Esophagus (tissue), 2 donors: ENCODE results near the gene FMN2. TPM values are rescaled to one million over a fixed set of nuclear protein-coding genes. Genes with fewer than 3 reads are reported as not detected.

ENCODE experiments used
- H3K27ac ChIP-seq, 2 donors: one replicate each; pipeline ENCODE4 v1.5.1; 2013; ENCODE audit warnings: low read depth in 2 of 2, mild to moderate bottlenecking in 2 of 2, inconsistent platforms in 1 of 2, low read length in 1 of 2, moderate library complexity in 1 of 2
- H3K27me3 ChIP-seq, 2 donors: one replicate each; pipeline ENCODE4 v1.6.1; 2013; ENCODE audit warnings: low read length in 2 of 2, control low read depth in 1 of 2, mild to moderate bottlenecking in 1 of 2; ENCODE audit not compliant: insufficient read depth in 2 of 2, control insufficient read depth in 1 of 2
- H3K36me3 ChIP-seq, 2 donors: one replicate each; pipeline ENCODE4 v1.6.1; 2013; ENCODE audit warnings: low read length in 1 of 2; ENCODE audit not compliant: control insufficient read depth in 2 of 2, insufficient read depth in 2 of 2
- H3K4me1 ChIP-seq, 2 donors: one replicate each; pipeline ENCODE4 v1.6.1; 2013; ENCODE audit warnings: low read length in 1 of 2; ENCODE audit not compliant: control insufficient read depth in 2 of 2, insufficient read depth in 2 of 2
- H3K4me3 ChIP-seq, 2 donors: one replicate each; pipeline ENCODE4 v1.5.1; 2013; ENCODE audit warnings: low read length in 2 of 2, mild to moderate bottlenecking in 2 of 2, low read depth in 1 of 2, moderate library complexity in 1 of 2
- H3K9me3 ChIP-seq, 2 donors: one replicate each; pipeline ENCODE4 v1.6.1; 2013; ENCODE audit warnings: mild to moderate bottlenecking in 2 of 2, low read depth in 1 of 2, low read length in 1 of 2, moderate library complexity in 1 of 2; ENCODE audit not compliant: control insufficient read depth in 2 of 2, insufficient read depth in 1 of 2
- WGBS, 2 donors: extraction: QIAGEN DNeasy Blood & Tissue Kit; methylation state at CpG; one replicate each; pipeline ENCODE4 v1.1.7; 2013; 5-methylcytosine and 5-hydroxymethylcytosine counted together
- polyA plus RNA-seq, 2 donors: library from polyadenylated mRNA; stranded (reverse); fragments of 200-250 nt; gene quantifications; one replicate each; pipeline ENCODE4 v1.2.3, GENCODE V29; 2013
- donor health status: healthy with polysubstance abuse.
- donor health status: Bipolar disorder and iron deficiency.

Gene FMN2
- polyA plus RNA-seq, 2 donors = 0.11 to 0.16 TPM

DNA sequence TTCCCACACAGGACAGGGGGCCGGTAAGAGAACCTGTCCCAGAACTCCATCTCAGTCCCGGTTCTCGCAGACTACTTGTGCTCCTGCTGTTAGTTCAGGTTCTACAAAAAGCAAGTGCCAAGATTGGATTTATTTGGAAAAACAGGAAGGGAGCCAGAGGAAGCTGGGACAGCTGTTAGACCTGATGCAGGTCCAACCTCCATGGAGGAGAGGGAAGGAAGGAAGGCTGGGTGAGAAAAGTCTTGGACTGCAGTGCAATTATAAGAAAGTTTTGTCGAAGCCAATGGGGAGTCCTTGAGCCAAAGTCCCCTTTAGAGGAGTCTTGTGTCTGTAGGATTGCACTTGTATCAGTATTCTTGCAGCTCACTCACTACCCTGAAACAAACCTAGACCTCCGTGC lies 329.1 kb downstream of the FMN2 start:
- Histone ChIP-seq H3K9me3 (no peaks in the 10 kb centered on the region), H3K4me1 (no peaks in the 10 kb centered on the region), H3K27me3 (no peaks in the 10 kb centered on the region), H3K4me3 (no peak overlapping the region), H3K36me3 (no peaks in the 10 kb centered on the region), H3K27ac (no peak overlapping the region)
- 76 to 80% methylated on average over 5 of the region's 5 CpGs for WGBS, 2 donors

DNA sequence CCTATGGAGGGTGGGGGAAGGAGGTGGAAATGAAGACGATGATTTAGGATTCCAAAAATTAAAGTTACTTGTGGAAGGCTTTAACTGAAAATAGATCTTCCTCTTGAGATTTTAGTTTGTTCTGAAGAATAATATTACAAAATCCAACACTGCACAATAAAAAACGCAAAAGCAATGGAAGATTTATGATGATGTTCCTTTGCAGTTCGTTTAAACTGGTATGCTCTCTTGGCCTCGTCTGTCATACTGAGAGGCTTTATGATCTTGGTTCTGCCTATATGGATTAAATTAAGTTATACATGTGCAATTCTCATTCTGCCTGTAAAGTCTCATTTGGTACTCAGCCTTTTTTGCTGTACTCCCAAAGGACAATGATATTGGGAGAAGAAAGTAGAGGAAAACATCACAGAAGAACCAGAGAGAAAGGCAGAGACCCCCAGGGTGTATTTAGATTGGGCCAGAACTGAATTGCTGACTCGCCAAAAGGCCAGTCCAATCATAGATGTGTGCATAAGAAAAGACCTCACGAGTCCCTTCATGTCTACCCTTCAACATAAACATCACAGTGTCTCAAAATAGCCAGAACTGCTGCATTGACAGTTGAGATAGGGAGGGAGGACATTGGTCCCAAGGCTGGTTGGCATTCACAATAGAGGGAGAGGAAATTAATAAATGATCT lies 331.7 kb downstream of the FMN2 start:
- Histone ChIP-seq H3K9me3 (no peaks in the 10 kb centered on the region), H3K36me3 (no peaks in the 10 kb centered on the region), H3K27me3 (no peaks in the 10 kb centered on the region), H3K27ac (no peak overlapping the region), H3K4me3 (no peak overlapping the region), H3K4me1 (no peaks in the 10 kb centered on the region)
- WGBS, 2 donors = 60 to 63% methylated on average over 6 of the region's 6 CpGs

DNA sequence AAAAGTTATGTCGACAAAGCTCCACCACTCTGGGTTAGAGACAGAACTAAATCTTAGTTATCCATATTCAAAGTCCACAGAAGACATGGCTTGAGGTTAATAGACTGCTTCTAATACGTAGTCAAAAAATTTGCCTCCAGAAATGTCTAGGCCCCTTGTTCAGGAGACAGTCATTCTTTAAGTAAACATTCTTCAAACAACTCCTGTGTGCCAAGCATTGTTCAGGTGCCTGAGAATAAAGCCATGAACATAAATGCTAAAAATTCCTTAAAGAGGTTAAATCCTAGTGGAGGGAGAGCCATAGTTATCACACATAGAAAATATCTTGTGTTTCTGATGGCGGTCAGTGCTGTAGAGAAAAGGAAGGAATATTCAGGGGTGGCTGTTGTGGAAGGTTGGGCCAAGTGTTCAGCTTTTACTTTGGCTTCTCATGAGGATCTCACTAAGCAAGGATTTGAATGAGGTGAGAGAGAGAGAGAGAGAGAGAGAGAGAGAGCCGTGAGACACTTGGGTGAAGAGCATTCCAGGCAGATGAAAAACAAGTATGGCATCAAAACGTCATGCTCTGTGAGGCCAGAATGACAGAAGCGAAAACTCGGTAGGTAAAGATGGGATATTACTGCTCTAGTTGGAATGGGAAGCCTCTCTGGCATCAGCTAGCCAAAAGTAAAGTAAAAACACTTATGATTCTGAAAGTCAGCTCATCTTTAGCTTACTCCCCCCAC lies 333.2 kb downstream of the FMN2 start:
- Histone ChIP-seq H3K4me1 (no peaks in the 10 kb centered on the region), H3K36me3 (no peaks in the 10 kb centered on the region), H3K9me3 (no peaks in the 10 kb centered on the region), H3K4me3 (no peak overlapping the region), H3K27me3 (no peaks in the 10 kb centered on the region), H3K27ac (no peak overlapping the region)
- 67 to 68% methylated on average over 7 of the region's 7 CpGs for WGBS, 2 donors

DNA sequence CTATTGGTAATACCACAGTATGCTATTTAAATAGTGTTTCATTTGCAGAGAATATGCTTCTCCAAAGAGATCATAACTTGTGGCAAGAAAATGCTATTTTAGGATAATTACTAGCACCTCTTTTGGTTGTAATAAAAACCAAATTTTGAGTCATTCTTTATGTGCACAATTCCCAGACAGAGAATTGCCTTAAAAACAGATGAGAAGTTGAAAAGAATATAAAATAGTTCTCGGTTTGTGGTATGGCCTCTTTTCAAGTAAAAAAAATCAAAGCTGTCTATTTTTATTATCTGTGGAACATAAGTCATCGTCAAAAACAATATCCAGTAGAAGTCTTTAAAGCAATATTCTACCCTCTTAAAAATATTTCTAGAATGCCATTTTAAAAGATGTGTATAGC lies 334.4 kb downstream of the FMN2 start:
- H3K9me3 ChIP-seq = no peaks in the 10 kb centered on the region
- H3K4me1 ChIP-seq = no peaks in the 10 kb centered on the region
- H3K36me3 ChIP-seq = no peaks in the 10 kb centered on the region
- no peak overlapping the region for H3K4me3 ChIP-seq
- 74 to 81% methylated on average over 2 of the region's 2 CpGs for WGBS, 2 donors
- no peaks in the 10 kb centered on the region for H3K27me3 ChIP-seq
- no peak overlapping the region for H3K27ac ChIP-seq

DNA sequence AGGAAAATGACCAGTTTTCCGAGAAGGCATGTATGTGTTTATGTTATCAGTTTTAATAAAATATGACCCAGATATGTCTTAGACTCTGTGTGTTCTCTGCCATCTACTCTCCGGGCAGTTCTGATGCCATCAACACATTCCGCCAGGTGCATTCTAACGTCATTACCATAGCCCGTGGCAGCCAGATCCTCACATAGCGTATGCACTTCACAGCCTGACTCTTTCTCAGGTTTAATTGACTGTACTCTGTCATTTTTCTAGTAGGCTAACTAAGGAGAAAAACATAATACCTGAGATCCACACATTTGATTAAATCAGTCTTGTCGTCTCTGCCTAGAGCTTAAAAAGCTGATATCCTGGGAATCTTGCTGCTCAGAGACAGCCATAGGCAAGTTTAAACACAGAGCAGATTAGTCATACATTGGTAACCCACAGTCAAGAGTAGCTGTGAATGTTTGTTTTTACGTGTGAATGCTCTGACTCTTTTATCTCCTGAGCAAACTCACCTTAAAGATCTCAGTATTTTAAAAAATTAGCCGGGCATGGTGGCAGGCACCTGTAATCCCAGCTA lies 344.4 kb downstream of the FMN2 start:
- H3K9me3 ChIP-seq = no peaks in the 10 kb centered on the region
- H3K4me1 ChIP-seq = no peaks in the 10 kb centered on the region
- no peak overlapping the region for H3K4me3 ChIP-seq
- 69 to 72% methylated on average over 9 of the region's 9 CpGs for WGBS, 2 donors
- H3K36me3 ChIP-seq = no peaks in the 10 kb centered on the region
- no peak overlapping the region for H3K27ac ChIP-seq
- no peaks in the 10 kb centered on the region for H3K27me3 ChIP-seq

DNA sequence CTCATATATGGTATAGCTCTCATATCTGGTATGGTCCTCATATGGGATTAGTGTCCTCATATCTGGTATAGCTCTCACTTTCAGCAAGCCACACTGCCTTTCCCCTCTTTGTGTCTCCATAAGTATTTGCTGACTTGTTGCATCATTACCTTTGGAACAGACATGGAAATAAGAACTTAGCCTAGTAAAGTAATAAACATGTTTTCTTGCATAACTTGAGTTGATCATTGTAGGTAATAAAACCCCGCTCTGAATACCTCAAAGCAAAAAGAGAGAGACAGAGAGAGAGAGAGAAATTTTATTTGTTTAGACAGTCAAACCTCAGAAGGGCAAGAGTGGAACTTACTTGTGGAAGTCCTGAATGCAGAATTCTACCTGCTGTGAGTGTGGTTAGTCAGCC lies 350.0 kb downstream of the FMN2 start:
- Histone ChIP-seq H3K9me3 (no peaks in the 10 kb centered on the region), H3K4me1 (no peaks in the 10 kb centered on the region), H3K4me3 (no peak overlapping the region), H3K27me3 (no peaks in the 10 kb centered on the region), H3K36me3 (no peaks in the 10 kb centered on the region), H3K27ac (no peak overlapping the region)
- WGBS, 2 donors = 90 to 94% methylated on average over 1 of the region's 1 CpG

DNA sequence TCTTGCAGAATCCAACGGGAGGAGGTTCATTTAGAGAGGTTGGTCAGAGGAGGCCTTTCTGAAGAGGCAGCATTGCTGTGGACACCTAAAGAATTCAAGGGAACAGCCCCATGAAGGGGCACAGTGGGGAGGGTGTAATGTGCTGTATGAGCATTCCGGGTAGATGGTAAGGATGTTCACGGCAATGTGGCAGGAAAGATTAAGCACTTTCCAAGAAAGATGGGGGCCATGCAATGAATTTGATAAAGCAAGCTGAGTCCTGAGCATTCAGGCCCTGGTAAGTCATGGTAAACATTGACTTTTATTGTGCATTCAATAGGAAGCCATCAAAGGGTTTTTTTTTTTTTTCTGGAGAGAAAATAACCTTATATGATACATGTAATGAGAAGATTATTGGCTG lies 353.7 kb downstream of the FMN2 start:
- WGBS, 2 donors = 73 to 82% methylated on average over 3 of the region's 3 CpGs

DNA sequence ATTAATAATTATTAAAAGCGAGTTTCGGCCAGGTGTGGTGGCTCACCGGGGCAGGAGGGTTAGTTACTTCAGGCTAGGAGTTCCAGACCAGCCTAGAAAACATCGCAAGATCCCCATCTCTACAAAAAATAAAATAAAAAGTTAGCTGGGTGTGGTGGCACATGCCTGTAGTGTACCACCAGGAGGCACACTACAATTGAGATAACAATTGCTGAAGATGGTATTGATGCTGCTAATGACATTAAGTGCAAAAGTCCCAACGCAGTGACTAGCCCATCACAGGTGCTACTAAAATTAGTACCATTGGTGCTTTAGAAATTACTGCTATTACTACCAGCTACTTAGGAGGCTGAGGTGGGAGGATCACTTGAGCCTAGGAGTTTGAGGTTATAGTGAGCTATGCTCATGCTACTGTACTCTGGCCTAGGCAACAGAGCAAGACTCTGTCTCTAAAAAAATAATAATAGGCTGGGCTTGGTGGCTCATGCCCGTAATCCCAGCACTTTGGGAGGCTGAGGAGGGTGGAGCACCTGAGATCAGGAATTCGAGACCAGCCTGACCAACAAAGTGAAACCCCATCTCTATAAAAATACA lies 363.6 kb downstream of the FMN2 start:
- Histone ChIP-seq H3K36me3 (no peaks in the 10 kb centered on the region), H3K9me3 (peaks cover 0 to 2% of the 10 kb centered on the region in 2 donors), H3K27ac (no peak overlapping the region), H3K4me1 (no peaks in the 10 kb centered on the region), H3K4me3 (no peak overlapping the region), H3K27me3 (no peaks in the 10 kb centered on the region)
- WGBS, 2 donors = 65 to 68% methylated on average over 7 of the region's 7 CpGs

More for the DNA sequence above, 353.7 kb downstream of the FMN2 start:
- Histone ChIP-seq H3K4me3 (no peak overlapping the region), H3K4me1 (no peaks in the 10 kb centered on the region), H3K27ac (no peak overlapping the region), H3K9me3 (peaks cover 0 to under 1% of the 10 kb centered on the region in 2 donors), H3K36me3 (no peaks in the 10 kb centered on the region), H3K27me3 (no peaks in the 10 kb centered on the region)

DNA sequence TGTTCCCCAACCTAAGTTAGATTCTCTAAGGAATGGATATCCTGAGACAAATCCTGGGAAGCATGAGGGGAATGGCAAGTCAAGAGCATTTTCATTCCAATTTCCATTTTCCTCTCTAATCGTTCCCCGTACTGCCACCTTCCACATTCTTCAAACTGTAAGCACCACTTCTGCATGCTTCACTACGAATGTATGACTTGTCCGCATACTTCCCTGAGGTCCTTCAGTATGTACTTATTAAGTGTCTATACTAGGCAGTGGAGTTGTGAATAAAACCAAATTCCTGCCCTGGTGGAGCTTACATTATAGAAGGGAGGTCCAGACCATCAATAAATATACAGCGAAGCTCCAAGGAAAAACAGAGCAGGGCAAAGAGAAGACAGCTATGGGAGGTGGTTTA lies 365.5 kb downstream of the FMN2 start:
- 85 to 94% methylated on average over 5 of the region's 5 CpGs for WGBS, 2 donors

More for the DNA sequence above, 365.5 kb downstream of the FMN2 start:
- H3K36me3 ChIP-seq = no peaks in the 10 kb centered on the region
- no peak overlapping the region for H3K4me3 ChIP-seq
- peaks cover 0 to 3% of the 10 kb centered on the region in 2 donors for H3K9me3 ChIP-seq
- no peaks in the 10 kb centered on the region for H3K27me3 ChIP-seq
- H3K27ac ChIP-seq = no peak overlapping the region
- H3K4me1 ChIP-seq = no peaks in the 10 kb centered on the region
